ENCODE measurements around the gene KCNN4. TPM values are rescaled to one million over a fixed set of nuclear protein-coding genes. Genes with fewer than 3 reads are reported as not detected.

Gene KCNN4
- polyA plus RNA-seq, 1 donor from 2014 or later: not detected

DNA sequence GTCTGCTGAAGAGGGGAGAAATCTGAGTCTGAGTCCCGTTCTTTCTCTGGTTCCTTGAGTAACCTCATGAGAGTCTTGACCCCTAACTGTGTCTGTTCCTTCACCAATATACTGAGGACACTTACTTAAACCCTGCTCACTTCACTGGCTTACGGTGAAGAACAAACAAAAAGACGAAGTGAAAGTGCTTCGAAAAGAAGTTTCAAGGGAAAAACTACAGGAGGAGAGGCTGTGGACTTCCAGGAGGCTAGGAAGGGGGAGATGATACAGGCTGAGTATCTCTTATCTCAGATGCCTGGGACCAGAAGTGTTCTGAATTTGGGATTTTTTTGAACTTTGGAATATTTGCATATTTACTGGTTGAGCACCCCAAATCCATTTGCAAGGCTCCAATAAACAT, 32.1 kb downstream of the KCNN4 start:
- H3K36me3 ChIP-seq (ENCODE audit: insufficient read depth, low read length): no peaks in the 10 kb centered on the region
- no peak overlapping the region for H2AFZ ChIP-seq (ENCODE audit: low read depth, low read length)
- H3K27ac ChIP-seq (ENCODE audit: low read length): no peak overlapping the region
- H3K27me3 ChIP-seq (ENCODE audit: insufficient read depth, low read depth, low read length): no peaks in the 10 kb centered on the region
- TF ChIP-seq, protein P1, sequence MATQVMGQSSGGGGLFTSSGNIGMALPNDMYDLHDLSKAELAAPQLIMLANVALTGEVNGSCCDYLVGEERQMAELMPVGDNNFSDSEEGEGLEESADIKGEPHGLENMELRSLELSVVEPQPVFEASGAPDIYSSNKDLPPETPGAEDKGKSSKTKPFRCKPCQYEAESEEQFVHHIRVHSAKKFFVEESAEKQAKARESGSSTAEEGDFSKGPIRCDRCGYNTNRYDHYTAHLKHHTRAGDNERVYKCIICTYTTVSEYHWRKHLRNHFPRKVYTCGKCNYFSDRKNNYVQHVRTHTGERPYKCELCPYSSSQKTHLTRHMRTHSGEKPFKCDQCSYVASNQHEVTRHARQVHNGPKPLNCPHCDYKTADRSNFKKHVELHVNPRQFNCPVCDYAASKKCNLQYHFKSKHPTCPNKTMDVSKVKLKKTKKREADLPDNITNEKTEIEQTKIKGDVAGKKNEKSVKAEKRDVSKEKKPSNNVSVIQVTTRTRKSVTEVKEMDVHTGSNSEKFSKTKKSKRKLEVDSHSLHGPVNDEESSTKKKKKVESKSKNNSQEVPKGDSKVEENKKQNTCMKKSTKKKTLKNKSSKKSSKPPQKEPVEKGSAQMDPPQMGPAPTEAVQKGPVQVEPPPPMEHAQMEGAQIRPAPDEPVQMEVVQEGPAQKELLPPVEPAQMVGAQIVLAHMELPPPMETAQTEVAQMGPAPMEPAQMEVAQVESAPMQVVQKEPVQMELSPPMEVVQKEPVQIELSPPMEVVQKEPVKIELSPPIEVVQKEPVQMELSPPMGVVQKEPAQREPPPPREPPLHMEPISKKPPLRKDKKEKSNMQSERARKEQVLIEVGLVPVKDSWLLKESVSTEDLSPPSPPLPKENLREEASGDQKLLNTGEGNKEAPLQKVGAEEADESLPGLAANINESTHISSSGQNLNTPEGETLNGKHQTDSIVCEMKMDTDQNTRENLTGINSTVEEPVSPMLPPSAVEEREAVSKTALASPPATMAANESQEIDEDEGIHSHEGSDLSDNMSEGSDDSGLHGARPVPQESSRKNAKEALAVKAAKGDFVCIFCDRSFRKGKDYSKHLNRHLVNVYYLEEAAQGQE (IDR thresholded peaks at IDR 0.05; ENCODE audit: borderline replicate concordance): no peak
- TF ChIP-seq RAD21 (conservative IDR thresholded peaks at IDR 0.05) (no peak), EZH2 (IDR thresholded peaks at IDR 0.05; ENCODE audit: borderline replicate concordance, insufficient read depth, low read length, poor library complexity, severe bottlenecking) (no peak), SMC3 (conservative IDR thresholded peaks at IDR 0.05; ENCODE audit: poor library complexity) (no peak), TAF1 (IDR thresholded peaks at IDR 0.05; ENCODE audit: low read depth) (no peak), POLR2AphosphoS5 (IDR thresholded peaks at IDR 0.05) (no peak), MXI1 (conservative IDR thresholded peaks at IDR 0.05; ENCODE audit: poor library complexity, severe bottlenecking) (no peak), EP300 (conservative IDR thresholded peaks at IDR 0.05; ENCODE audit: poor library complexity, severe bottlenecking) (no peak)
- TF ChIP-seq, protein P2, sequence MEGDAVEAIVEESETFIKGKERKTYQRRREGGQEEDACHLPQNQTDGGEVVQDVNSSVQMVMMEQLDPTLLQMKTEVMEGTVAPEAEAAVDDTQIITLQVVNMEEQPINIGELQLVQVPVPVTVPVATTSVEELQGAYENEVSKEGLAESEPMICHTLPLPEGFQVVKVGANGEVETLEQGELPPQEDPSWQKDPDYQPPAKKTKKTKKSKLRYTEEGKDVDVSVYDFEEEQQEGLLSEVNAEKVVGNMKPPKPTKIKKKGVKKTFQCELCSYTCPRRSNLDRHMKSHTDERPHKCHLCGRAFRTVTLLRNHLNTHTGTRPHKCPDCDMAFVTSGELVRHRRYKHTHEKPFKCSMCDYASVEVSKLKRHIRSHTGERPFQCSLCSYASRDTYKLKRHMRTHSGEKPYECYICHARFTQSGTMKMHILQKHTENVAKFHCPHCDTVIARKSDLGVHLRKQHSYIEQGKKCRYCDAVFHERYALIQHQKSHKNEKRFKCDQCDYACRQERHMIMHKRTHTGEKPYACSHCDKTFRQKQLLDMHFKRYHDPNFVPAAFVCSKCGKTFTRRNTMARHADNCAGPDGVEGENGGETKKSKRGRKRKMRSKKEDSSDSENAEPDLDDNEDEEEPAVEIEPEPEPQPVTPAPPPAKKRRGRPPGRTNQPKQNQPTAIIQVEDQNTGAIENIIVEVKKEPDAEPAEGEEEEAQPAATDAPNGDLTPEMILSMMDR (IDR thresholded peaks at IDR 0.05; ENCODE audit: poor library complexity, severe bottlenecking): no peak
- H4K20me1 ChIP-seq (ENCODE audit: insufficient read depth): no peaks in the 10 kb centered on the region
- H3K9me3 ChIP-seq (ENCODE audit: low read length): no peaks in the 10 kb centered on the region
- H3K9ac ChIP-seq (ENCODE audit: low read length): no peak overlapping the region
- H3K4me3 ChIP-seq (ENCODE audit: low read length): no peak overlapping the region
- no peaks in the 10 kb centered on the region for H3K9me2 ChIP-seq (ENCODE audit: insufficient read depth, low read length)
- no peaks in the 10 kb centered on the region for H3F3A ChIP-seq (ENCODE audit: insufficient read depth, low read length, poor library complexity, severe bottlenecking)
- H3K79me2 ChIP-seq (replicated peaks; ENCODE audit: insufficient read depth, low read length): peaks cover 16% of the 10 kb centered on the region
- no peak overlapping the region for H3K4me2 ChIP-seq (ENCODE audit: low read length)

DNA sequence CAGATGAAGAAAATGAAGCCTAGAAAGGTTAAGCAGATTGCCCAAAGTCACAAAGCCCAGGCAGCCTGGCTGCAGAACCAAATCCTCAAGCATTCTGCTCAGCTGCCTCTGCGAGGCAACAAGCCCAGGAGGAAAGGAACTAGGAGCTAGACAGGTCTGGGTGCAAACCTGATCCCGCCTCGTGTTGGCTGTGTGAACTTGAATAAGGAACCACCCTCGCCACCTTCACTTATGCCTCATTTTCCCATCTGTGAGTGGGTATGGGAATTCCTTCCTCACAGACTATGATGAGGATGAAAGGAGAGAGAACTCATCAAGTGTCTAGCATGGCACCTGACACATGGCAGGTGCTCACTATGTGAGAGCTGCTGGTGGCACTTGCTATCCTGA, 32.6 kb downstream of the KCNN4 start:
- TF ChIP-seq, protein P2 (IDR thresholded peaks at IDR 0.05; ENCODE audit: poor library complexity, severe bottlenecking): no peak
- TF ChIP-seq POLR2AphosphoS5 (IDR thresholded peaks at IDR 0.05) (no peak), TAF1 (IDR thresholded peaks at IDR 0.05; ENCODE audit: low read depth) (no peak), EZH2 (IDR thresholded peaks at IDR 0.05; ENCODE audit: borderline replicate concordance, insufficient read depth, low read length, poor library complexity, severe bottlenecking) (no peak), EP300 (conservative IDR thresholded peaks at IDR 0.05; ENCODE audit: poor library complexity, severe bottlenecking) (no peak), SMC3 (conservative IDR thresholded peaks at IDR 0.05; ENCODE audit: poor library complexity) (no peak), MXI1 (conservative IDR thresholded peaks at IDR 0.05; ENCODE audit: poor library complexity, severe bottlenecking) (no peak), RAD21 (conservative IDR thresholded peaks at IDR 0.05) (no peak)
- TF ChIP-seq, protein P1 (IDR thresholded peaks at IDR 0.05; ENCODE audit: borderline replicate concordance): no peak
- peaks cover 11% of the 10 kb centered on the region for H3K79me2 ChIP-seq (replicated peaks; ENCODE audit: insufficient read depth, low read length)
- no peak overlapping the region for H3K4me3 ChIP-seq (ENCODE audit: low read length)
- H3K27me3 ChIP-seq (ENCODE audit: insufficient read depth, low read depth, low read length): no peaks in the 10 kb centered on the region
- no peak overlapping the region for H3K27ac ChIP-seq (ENCODE audit: low read length)
- H4K20me1 ChIP-seq (ENCODE audit: insufficient read depth): no peaks in the 10 kb centered on the region
- H3K9ac ChIP-seq (ENCODE audit: low read length): no peak overlapping the region
- no peaks in the 10 kb centered on the region for H3K9me3 ChIP-seq (ENCODE audit: low read length)
- no peaks in the 10 kb centered on the region for H3K36me3 ChIP-seq (ENCODE audit: insufficient read depth, low read length)
- no peaks in the 10 kb centered on the region for H3F3A ChIP-seq (ENCODE audit: insufficient read depth, low read length, poor library complexity, severe bottlenecking)
- no peak overlapping the region for H3K4me2 ChIP-seq (ENCODE audit: low read length)
- no peaks in the 10 kb centered on the region for H3K9me2 ChIP-seq (ENCODE audit: insufficient read depth, low read length)
- H2AFZ ChIP-seq (ENCODE audit: low read depth, low read length): no peak overlapping the region

All from neural cell (in vitro differentiated cells).